GM12878 (cell line): ENCODE data around the gene MGAT2. TPM values are rescaled to one million over a fixed set of nuclear protein-coding genes. Genes with fewer than 3 reads are reported as not detected.

ENCODE experiments used
- BHLHE40 ChIP-seq, 2 experiments: fragments of 450-650 bp in 1 of 2; IDR thresholded peaks; 2 replicates each; pipeline ENCODE4 v1.6.1; 2011 to 2017; ENCODE audit warnings: low read depth in 2 of 2, borderline replicate concordance in 1 of 2, improper control_type of control experiment in 1 of 2, low read length in 1 of 2, mild to moderate bottlenecking in 1 of 2
- BMI1 ChIP-seq: fragments of 450-650 bp; IDR thresholded peaks from 2 replicates; pipeline ENCODE4 v1.6.1; 2016; ENCODE audit warnings: mild to moderate bottlenecking, moderate library complexity, borderline replicate concordance
- CEBPB ChIP-seq, 2 experiments: fragments of 150-350 bp in 1 of 2; IDR thresholded peaks; 2 replicates each; pipeline ENCODE4 v1.6.1; 2012 to 2014; ENCODE audit warnings: low read depth in 2 of 2, low read length in 2 of 2, borderline replicate concordance in 1 of 2, inconsistent platforms in 1 of 2
- CHD1 ChIP-seq: IDR thresholded peaks from 2 replicates; pipeline ENCODE4 v1.6.1; 2012; ENCODE audit warnings: low read depth, low read length, improper control_type of control experiment
- CHD2 ChIP-seq: IDR thresholded peaks from 2 replicates; pipeline ENCODE4 v1.6.1; 2011; ENCODE audit warnings: low read depth, low read length, improper control_type of control experiment, borderline replicate concordance
- DPF2 ChIP-seq: fragments of 450-650 bp; IDR thresholded peaks from 2 replicates; pipeline ENCODE4 v1.6.1; 2017; ENCODE audit warnings: mild to moderate bottlenecking
- E2F8 ChIP-seq: fragments of 450-650 bp; IDR thresholded peaks from 2 replicates; pipeline ENCODE4 v1.6.1; 2018; ENCODE audit warnings: mild to moderate bottlenecking, low read depth, moderate library complexity; ENCODE audit not compliant: partially characterized antibody
- EED ChIP-seq: sonication (generic); IDR thresholded peaks from 2 replicates; pipeline ENCODE4 v1.6.1; 2016; ENCODE audit warnings: antibody characterized with exemption, low read depth
- FOXK2 ChIP-seq: fragments of 450-650 bp; IDR thresholded peaks from 2 replicates; pipeline ENCODE4 v1.6.1; 2017; ENCODE audit warnings: mild to moderate bottlenecking, moderate library complexity
- GATAD2B ChIP-seq: fragments of 450-650 bp; conservative IDR thresholded peaks from 2 replicates; pipeline ENCODE4 v1.6.1; 2017; ENCODE audit warnings: low read depth, mild to moderate bottlenecking, moderate library complexity
- HDAC6 ChIP-seq: fragments of 200-600 bp; sonication (generic); IDR thresholded peaks from one replicate; pipeline ENCODE4 v1.8.0; 2017; ENCODE audit warnings: antibody characterized with exemption; ENCODE audit not compliant: unreplicated experiment
- MLLT1 ChIP-seq: fragments of 450-650 bp; IDR thresholded peaks from 2 replicates; pipeline ENCODE4 v1.6.1; 2016; ENCODE audit warnings: mild to moderate bottlenecking
- MTA2 ChIP-seq: fragments of 450-650 bp; IDR thresholded peaks from 2 replicates; pipeline ENCODE4 v1.6.1; 2016; ENCODE audit warnings: low read depth, mild to moderate bottlenecking, moderate library complexity
- MXI1 ChIP-seq: fragments of 150-350 bp; IDR thresholded peaks from 2 replicates; pipeline ENCODE4 v1.6.1; 2011; ENCODE audit warnings: low read depth, mild to moderate bottlenecking, inconsistent platforms, low read length, improper control_type of control experiment
- MYB ChIP-seq: fragments of 150-350 bp; IDR thresholded peaks from 2 replicates; pipeline ENCODE4 v1.6.1; 2014; ENCODE audit warnings: mild to moderate bottlenecking, low read depth, low read length, borderline replicate concordance
- NR2F1 ChIP-seq: fragments of 450-650 bp; conservative IDR thresholded peaks from 2 replicates; pipeline ENCODE4 v1.6.1; 2017; ENCODE audit warnings: mild to moderate bottlenecking
- POU2F2 ChIP-seq: IDR thresholded peaks from 3 replicates; pipeline ENCODE4 v1.6.1; 2011; ENCODE audit warnings: low read depth, mild to moderate bottlenecking, low read length, borderline replicate concordance
- RUNX3 ChIP-seq: IDR thresholded peaks from 2 replicates; pipeline ENCODE4 v1.6.1; 2012; ENCODE audit warnings: low read length, inconsistent platforms
- SMAD1 ChIP-seq: fragments of 450-650 bp; IDR thresholded peaks from 2 replicates; pipeline ENCODE4 v1.6.1; 2018; ENCODE audit warnings: mild to moderate bottlenecking, low read depth; ENCODE audit not compliant: partially characterized antibody
- ZNF24 ChIP-seq: fragments of 450-650 bp; IDR thresholded peaks from 2 replicates; pipeline ENCODE4 v1.6.1; 2017; ENCODE audit warnings: antibody characterized with exemption, mild to moderate bottlenecking
- polyA plus RNA-seq, 11 experiments: library from polyadenylated mRNA; depleted of rRNA in 4 of 11; unstranded in 6 of 11; stranded (reverse) in 5 of 11; fragments of >200 nt; fragmentation: Nextera tagmentation in 4 of 11; fragmentation: Illumina TruSeq in 1 of 11; extraction: Ambion mirVana in 4 of 11; extraction: Trizol in 1 of 11; gene quantifications; 1 replicate in 1 of 11; 2 replicates in 10 of 11; pipeline versions ENCODE4 v1.2.1 to v1.2.3, GENCODE V29; 2011 to 2016; ENCODE audit warnings: inconsistent platforms in 2 of 11, missing spikeins in 2 of 11, low read depth in 1 of 11
- total RNA-seq, 4 experiments: library from RNA; depleted of rRNA in 3 of 4; stranded (reverse); fragments of >200 nt in 3 of 4; fragmentation: Illumina TruSeq in 1 of 4; extraction: Trizol in 1 of 4; gene quantifications; 2 replicates each; pipeline versions ENCODE4 v1.2.1 to v1.2.3, GENCODE V29; 2013 to 2021
- TF ChIP-seq, protein P1 (sequence below), 3 experiments: IDR thresholded peaks in 2 of 3; conservative IDR thresholded peaks in 1 of 3; 2 replicates each; pipeline ENCODE4 v1.5.1; 2011; ENCODE audit warnings: low read depth in 3 of 3, low read length in 3 of 3, mild to moderate bottlenecking in 3 of 3, control low read depth in 2 of 3, moderate library complexity in 2 of 3, inconsistent platforms in 1 of 3, mixed read lengths in 1 of 3; ENCODE audit not compliant: control insufficient read depth in 2 of 3, insufficient read depth in 1 of 3; ENCODE audit errors: extremely low read depth in 1 of 3
- TF ChIP-seq, protein P2 (sequence below): fragments of 450-650 bp; IDR thresholded peaks from 2 replicates; pipeline ENCODE4 v1.6.1; 2014; ENCODE audit warnings: mild to moderate bottlenecking

The MGAT2 gene
- total and polyA plus RNA-seq, 10 of the 15 experiments (the other 5 are each of a cell fraction or from before 2014, with no cell fraction given), result 0.03 to 51.8 (median 38.0) TPM; not detected in 1

DNA sequence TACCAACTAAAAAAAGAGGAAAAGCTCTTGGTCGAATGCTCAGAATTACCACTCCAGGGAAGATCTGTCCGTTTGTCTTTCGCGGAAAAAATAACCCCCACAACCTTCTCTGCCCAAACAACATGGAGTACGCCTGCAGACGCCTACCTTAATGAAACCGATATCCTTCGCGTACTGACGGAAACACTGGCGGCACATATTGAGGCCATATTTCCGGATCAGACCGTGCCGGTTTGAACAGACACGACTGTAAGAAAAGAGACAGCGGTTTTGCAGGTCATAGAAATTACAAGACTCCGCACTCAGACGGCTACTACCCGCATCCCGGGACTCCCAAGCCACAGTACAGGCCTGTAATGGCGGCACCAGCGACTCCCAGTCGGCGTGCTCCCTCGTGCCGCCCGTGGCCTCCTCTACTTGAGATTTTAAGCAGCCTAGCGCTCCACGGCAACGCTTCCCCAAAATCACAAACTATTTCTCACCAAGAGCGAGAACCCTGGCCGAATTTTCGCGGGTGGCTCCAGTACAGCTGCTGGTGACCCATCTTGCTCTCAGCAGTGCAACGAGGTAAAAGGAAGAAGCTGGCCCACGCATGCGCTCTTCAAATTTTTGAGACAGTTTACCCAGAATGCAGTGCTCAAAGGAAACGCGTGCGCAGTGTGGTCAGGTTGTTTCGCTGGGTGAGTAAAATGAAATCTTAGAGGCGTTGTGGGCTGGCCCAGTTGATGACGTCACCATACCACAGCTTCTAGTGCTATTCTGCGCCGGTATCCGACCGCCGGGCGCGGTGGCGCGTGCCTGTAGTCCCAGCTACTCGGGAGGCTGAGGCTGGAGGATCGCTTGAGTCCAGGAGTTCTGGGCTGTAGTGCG, 34.6 kb upstream of the MGAT2 start, which contains the start of gene RPS29 (continued):
- no peak for TF ChIP-seq MYB
- TF ChIP-seq, protein P1, sequence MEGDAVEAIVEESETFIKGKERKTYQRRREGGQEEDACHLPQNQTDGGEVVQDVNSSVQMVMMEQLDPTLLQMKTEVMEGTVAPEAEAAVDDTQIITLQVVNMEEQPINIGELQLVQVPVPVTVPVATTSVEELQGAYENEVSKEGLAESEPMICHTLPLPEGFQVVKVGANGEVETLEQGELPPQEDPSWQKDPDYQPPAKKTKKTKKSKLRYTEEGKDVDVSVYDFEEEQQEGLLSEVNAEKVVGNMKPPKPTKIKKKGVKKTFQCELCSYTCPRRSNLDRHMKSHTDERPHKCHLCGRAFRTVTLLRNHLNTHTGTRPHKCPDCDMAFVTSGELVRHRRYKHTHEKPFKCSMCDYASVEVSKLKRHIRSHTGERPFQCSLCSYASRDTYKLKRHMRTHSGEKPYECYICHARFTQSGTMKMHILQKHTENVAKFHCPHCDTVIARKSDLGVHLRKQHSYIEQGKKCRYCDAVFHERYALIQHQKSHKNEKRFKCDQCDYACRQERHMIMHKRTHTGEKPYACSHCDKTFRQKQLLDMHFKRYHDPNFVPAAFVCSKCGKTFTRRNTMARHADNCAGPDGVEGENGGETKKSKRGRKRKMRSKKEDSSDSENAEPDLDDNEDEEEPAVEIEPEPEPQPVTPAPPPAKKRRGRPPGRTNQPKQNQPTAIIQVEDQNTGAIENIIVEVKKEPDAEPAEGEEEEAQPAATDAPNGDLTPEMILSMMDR (IDR thresholded peaks at IDR 0.05 in 2 of 3, conservative IDR thresholded peaks at IDR 0.05 in 1 of 3; ENCODE audit: control insufficient read depth in 2 of 3, extremely low read depth in 1 of 3, insufficient read depth in 1 of 3, low read depth in 3 of 3, low read length in 3 of 3), result no peak
- TF ChIP-seq CEBPB (IDR thresholded peaks at IDR 0.05; ENCODE audit: borderline replicate concordance in 1 of 2, low read depth in 2 of 2, low read length in 2 of 2), result no peak
- TF ChIP-seq HDAC6, result no peak
- peak; percentile 84 for TF ChIP-seq SMAD1
- TF ChIP-seq, protein P2, sequence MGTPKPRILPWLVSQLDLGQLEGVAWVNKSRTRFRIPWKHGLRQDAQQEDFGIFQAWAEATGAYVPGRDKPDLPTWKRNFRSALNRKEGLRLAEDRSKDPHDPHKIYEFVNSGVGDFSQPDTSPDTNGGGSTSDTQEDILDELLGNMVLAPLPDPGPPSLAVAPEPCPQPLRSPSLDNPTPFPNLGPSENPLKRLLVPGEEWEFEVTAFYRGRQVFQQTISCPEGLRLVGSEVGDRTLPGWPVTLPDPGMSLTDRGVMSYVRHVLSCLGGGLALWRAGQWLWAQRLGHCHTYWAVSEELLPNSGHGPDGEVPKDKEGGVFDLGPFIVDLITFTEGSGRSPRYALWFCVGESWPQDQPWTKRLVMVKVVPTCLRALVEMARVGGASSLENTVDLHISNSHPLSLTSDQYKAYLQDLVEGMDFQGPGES, result no peak
- TF ChIP-seq MXI1, result peak; percentile 35
- no peak for TF ChIP-seq CHD1
- TF ChIP-seq POU2F2, result peak; percentile 57; the same call in 1 of the 3 replicates
- TF ChIP-seq FOXK2, result peak; percentile 68
- peak; percentile 84 to 95 for TF ChIP-seq BHLHE40 (IDR thresholded peaks at IDR 0.05; ENCODE audit: borderline replicate concordance in 1 of 2, low read depth in 2 of 2, low read length in 1 of 2)
- peak; percentile 74; the same call in 1 of the 2 replicates for TF ChIP-seq NR2F1
- TF ChIP-seq BMI1, result no peak
- 0 out of 2 replicates have a peak, but pooled peaks have one; percentile 13 for TF ChIP-seq CHD2
- TF ChIP-seq MLLT1, result peak; percentile 65; the same call in 1 of the 2 replicates
- TF ChIP-seq DPF2, result peak; percentile 87
- no peak for TF ChIP-seq ZNF24
- no peak for TF ChIP-seq EED
- peak; percentile 63; the same call in 1 of the 2 replicates for TF ChIP-seq MTA2
- peak; percentile 65 for TF ChIP-seq RUNX3
- no peak for TF ChIP-seq E2F8
- TF ChIP-seq GATAD2B, result no peak; the same call in 1 of the 2 replicates
